Activated CD4-positive, alpha-beta T cell treated with anti-CD3 and anti-CD28 coated beads for 24 hours (primary cell): Measurements from ENCODE around the gene RERE.

Source experiments
- DNase-seq, 2 donors: peaks; one replicate each; pipeline ENCODE4 v3.0.0-alpha.2; 2020; ENCODE audit warnings: low read depth in 2 of 2

RERE gene

GRCh38 chr1:8329858-8330257 lies 487.6 kb downstream of the RERE start:
- no peak for DNase-seq

GRCh38 chr1:8329439-8329838 lies 488.0 kb downstream of the RERE start:
- DNase-seq: no peak

GRCh38 chr1:8328271-8328670 lies 489.2 kb downstream of the RERE start:
- no peak for DNase-seq

GRCh38 chr1:8326265-8326664 lies 491.2 kb downstream of the RERE start:
- DNase-seq: no peak

- DNase-seq: no peak
Measured at GRCh38 chr1:8325771-8326170, 491.7 kb downstream of the RERE start.

- DNase-seq: no peak
Measured at GRCh38 chr1:8324176-8324810, 493.1 kb downstream of the RERE start.

GRCh38 chr1:8323706-8324105 lies 493.7 kb downstream of the RERE start:
- DNase-seq: no peak

GRCh38 chr1:8321612-8322011 lies 495.8 kb downstream of the RERE start:
- no peak for DNase-seq

GRCh38 chr1:8318436-8318835 lies 499.0 kb downstream of the RERE start:
- DNase-seq: no peak

- peak; percentile 71 for DNase-seq
Measured at GRCh38 chr1:8317647-8318381, 499.6 kb downstream of the RERE start, which contains the start of gene SLC45A1. TSS of gene SLC45A1 (plus strand) at chr1:8318114. CDS start at chr1:8324330, 6,216 bp downstream.

- DNase-seq: no peak
Measured at GRCh38 chr1:8315573-8316475, 501.6 kb downstream of the RERE start.

- peak; percentile 14 to 19 for DNase-seq
Measured at GRCh38 chr1:8314346-8315280, 502.8 kb downstream of the RERE start.

GRCh38 chr1:8313231-8313630 lies 504.2 kb downstream of the RERE start:
- DNase-seq: no peak

GRCh38 chr1:8312235-8313218 lies 504.9 kb downstream of the RERE start:
- no peak for DNase-seq

- no peak for DNase-seq
Measured at GRCh38 chr1:8311068-8311718, 506.2 kb downstream of the RERE start.

GRCh38 chr1:8307628-8308027 lies 509.8 kb downstream of the RERE start:
- no peak for DNase-seq

- no peak for DNase-seq
Measured at GRCh38 chr1:8303876-8304275, 513.6 kb downstream of the RERE start.

- no peak for DNase-seq
Measured at GRCh38 chr1:8303141-8303540, 514.3 kb downstream of the RERE start.
